Endothelial cell of umbilical vein (primary cell): ENCODE results near the gene SLCO3A1. TPM values are rescaled to one million over a fixed set of nuclear protein-coding genes. Genes with fewer than 3 reads are reported as not detected.

Experiments used
- BruUV-seq: library from RNA; stranded (reverse); fragments of 400-500 nt; replicated peaks from 2 replicates; lab custom pipeline; 2021; lab: Mats Ljungman, UMichigan
- CTCF ChIA-PET: fragments of 300-600, 350-600 bp; sonication (Branson Sonifier 250); formaldehyde crosslinking; loops from one replicate; lab custom pipeline; 2021; ENCODE audit warnings: antibody characterized with exemption, inconsistent platforms; lab: Charles Lee
- POLR2A ChIA-PET: fragments of 300-600, 350-600 bp; sonication (Branson Sonifier 250); formaldehyde crosslinking; loops from one replicate; lab custom pipeline; 2021; ENCODE audit warnings: antibody characterized with exemption, inconsistent platforms; lab: Charles Lee
- DNase-seq: peaks from one replicate; pipeline ENCODE4 v3.0.0-alpha.2; 2011; ENCODE audit warnings: low read depth, low spot score
- FAIRE-seq: peaks from 2 replicates; lab custom pipeline; 2011; peaks lifted over from hg19 to GRCh38; lab: Jason Lieb, UNC
- H2AFZ ChIP-seq: 2 replicates; pipeline ENCODE4 v1.6.0; 2012; ENCODE audit warnings: low read depth, low read length, control low read depth, inconsistent platforms
- H3K27ac ChIP-seq: 2 replicates; pipeline ENCODE4 v1.5.1; 2011; ENCODE audit warnings: low read depth, mild to moderate bottlenecking, control low read depth, low read length, moderate library complexity; ENCODE audit not compliant: insufficient read depth
- H3K27me3 ChIP-seq, 2 experiments: 2 replicates each; pipeline versions ENCODE4 v1.6.0 to v1.6.1; 2011; ENCODE audit warnings: low read length in 2 of 2, mixed read lengths in 1 of 2; ENCODE audit not compliant: control insufficient read depth in 2 of 2, insufficient read depth in 2 of 2
- H3K36me3 ChIP-seq, 2 experiments: 2 replicates in 1 of 2; 3 replicates in 1 of 2; pipeline ENCODE4 v1.5.1; 2011; ENCODE audit warnings: low read length in 2 of 2, mild to moderate bottlenecking in 1 of 2, moderate library complexity in 1 of 2; ENCODE audit not compliant: control insufficient read depth in 2 of 2, insufficient read depth in 2 of 2; ENCODE audit errors: extremely low read depth in 1 of 2
- H3K4me1 ChIP-seq: 3 replicates; pipeline ENCODE4 v1.5.1; 2011; ENCODE audit warnings: mild to moderate bottlenecking, low read length; ENCODE audit not compliant: control insufficient read depth, insufficient read depth; ENCODE audit errors: extremely low read depth
- H3K4me2 ChIP-seq: 2 replicates; pipeline ENCODE4 v1.6.1; 2011; ENCODE audit warnings: low read length, control low read depth, mixed read lengths; ENCODE audit not compliant: insufficient read depth
- H3K4me3 ChIP-seq, 3 experiments: fragments of 200-600 bp in 1 of 3; sonication (generic), shearing (Covaris generic) in 1 of 3; replicated peaks in 1 of 3; 2 replicates each; pipeline ENCODE4 v1.5.1; 2011 to 2016; ENCODE audit warnings: control low read depth in 3 of 3, low read length in 3 of 3, mild to moderate bottlenecking in 2 of 3, inconsistent platforms in 1 of 3, low read depth in 1 of 3, moderate library complexity in 1 of 3; ENCODE audit not compliant: insufficient read depth in 1 of 3
- H3K79me2 ChIP-seq: 2 replicates; pipeline ENCODE4 v1.6.0; 2012; ENCODE audit warnings: low read length, inconsistent platforms; ENCODE audit not compliant: control insufficient read depth, insufficient read depth
- H3K9ac ChIP-seq: replicated peaks from 2 replicates; pipeline ENCODE3; 2011; ENCODE audit warnings: low read length, control low read depth; ENCODE audit not compliant: insufficient read depth; ENCODE audit errors: extremely low read depth
- H3K9me1 ChIP-seq: replicated peaks from 3 replicates; pipeline ENCODE4 v1.6.0; 2011; ENCODE audit warnings: mild to moderate bottlenecking, low read length; ENCODE audit not compliant: control insufficient read depth, insufficient read depth; ENCODE audit errors: extremely low read depth
- H3K9me3 ChIP-seq: replicated peaks from 2 replicates; pipeline ENCODE4 v1.5.1; 2012; ENCODE audit warnings: low read length, inconsistent platforms; ENCODE audit not compliant: control insufficient read depth, insufficient read depth
- H4K20me1 ChIP-seq: replicated peaks from 2 replicates; pipeline ENCODE3; 2011; ENCODE audit warnings: mild to moderate bottlenecking, low read length; ENCODE audit not compliant: control insufficient read depth, insufficient read depth; ENCODE audit errors: extremely low read depth
- EZH2 ChIP-seq: IDR thresholded peaks from 2 replicates; pipeline ENCODE4 v1.6.1; 2012; ENCODE audit warnings: borderline replicate concordance, low read depth, mild to moderate bottlenecking, moderate library complexity, low read length, inconsistent platforms; ENCODE audit not compliant: severe bottlenecking
- FOS ChIP-seq: IDR thresholded peaks from 2 replicates; pipeline ENCODE4 v1.6.1; 2011; ENCODE audit warnings: mild to moderate bottlenecking, low read length, moderate library complexity, borderline replicate concordance; ENCODE audit not compliant: insufficient read depth
- GATA2 ChIP-seq: IDR thresholded peaks from 2 replicates; pipeline ENCODE4 v1.7.0; 2011; ENCODE audit warnings: low read depth, mild to moderate bottlenecking, moderate library complexity, mixed read lengths, low read length; ENCODE audit not compliant: insufficient read length, insufficient read depth
- JUN ChIP-seq: IDR thresholded peaks from 2 replicates; pipeline ENCODE4 v1.6.1; 2011; ENCODE audit warnings: borderline replicate concordance, low read depth; ENCODE audit not compliant: insufficient read length, insufficient read depth
- MYC ChIP-seq: IDR thresholded peaks from one replicate; pipeline ENCODE4 v1.6.1; 2011; ENCODE audit warnings: mild to moderate bottlenecking, low read depth, low read length
- POLR2A ChIP-seq: IDR thresholded peaks from 2 replicates; pipeline ENCODE4 v1.6.1; 2012; ENCODE audit warnings: low read depth, mild to moderate bottlenecking, control low read depth, low read length
- POLR2AphosphoS5 ChIP-seq: IDR thresholded peaks from 2 replicates; pipeline ENCODE4 v1.6.1; 2012; ENCODE audit warnings: low read depth, mild to moderate bottlenecking, control low read depth, low read length, moderate library complexity; ENCODE audit not compliant: insufficient read depth
- dilution Hi-C: fragments of 300-500 bp; cut with MboI; formaldehyde crosslinking; loops from one replicate; pipeline ENCODE4 v1.15.0; 2019; ENCODE audit warnings: low sequenced_read_pairs; ENCODE audit not compliant: extremely low pct_ligation_motif_present
- intact Hi-C: fragments of 100-400 bp; cut with micrococcal nuclease; formaldehyde crosslinking; loops from one replicate; pipeline ENCODE4 v1.10.0; 2022
- polyA plus RNA-seq, 4 experiments: library from polyadenylated mRNA; depleted of rRNA in 3 of 4; stranded (reverse) in 3 of 4; unstranded in 1 of 4; fragments of >200 nt; gene quantifications; 2 replicates each; pipeline versions ENCODE4 v1.2.1 to v1.2.3, GENCODE V29; 2011 to 2012; ENCODE audit warnings: missing spikeins in 1 of 4
- total RNA-seq: library from RNA; stranded (reverse); gene quantifications from 2 replicates; pipeline ENCODE4 v1.2.3, GENCODE V29; 2021
- TF ChIP-seq, protein P1 (sequence below): IDR thresholded peaks from 2 replicates; pipeline ENCODE4 v1.6.1; 2011; ENCODE audit not compliant: insufficient read depth, insufficient read length
- TF ChIP-seq, protein P2 (sequence below), 2 donors: IDR thresholded peaks; 1 replicate in 1 of 2; 2 replicates in 1 of 2; pipeline ENCODE4 v1.5.1; 2011; ENCODE audit warnings: low read length in 2 of 2, mild to moderate bottlenecking in 2 of 2, moderate library complexity in 2 of 2, control low read depth in 1 of 2, inconsistent platforms in 1 of 2, low read depth in 1 of 2; ENCODE audit not compliant: insufficient read depth in 1 of 2; ENCODE audit errors: extremely low read depth in 1 of 2

The SLCO3A1 gene
- total and polyA plus RNA-seq, 2 donors (not counting 3 experiments of a cell fraction or from before 2014, with no cell fraction given): 0.88 to 0.92 TPM

DNA sequence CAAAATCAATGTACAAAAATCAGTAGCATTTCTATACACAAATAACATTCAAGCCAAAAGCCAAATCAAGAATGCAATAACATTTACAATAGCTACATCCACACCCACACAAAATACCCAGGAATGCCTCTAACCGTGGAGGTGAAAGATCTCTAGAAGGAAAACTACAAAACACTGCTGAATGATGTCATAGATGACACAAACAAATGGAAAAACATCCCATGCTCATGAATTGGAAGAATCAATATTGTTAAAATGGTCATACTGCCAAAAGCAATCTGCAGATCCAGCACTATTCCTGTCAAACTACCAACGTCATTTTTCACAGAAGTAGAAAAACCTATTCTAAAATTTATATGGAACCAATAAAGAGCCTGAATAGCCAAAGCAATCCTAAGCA lies 143.7 kb downstream of the SLCO3A1 start:
- DNase-seq (no peak), FAIRE-seq (no peak)
- Histone ChIP-seq H3K27ac (no peak overlapping the region), H3K9ac (no peak overlapping the region), H3K79me2 (no peaks in the 10 kb centered on the region), H4K20me1 (no peaks in the 10 kb centered on the region), H3K9me3 (no peaks in the 10 kb centered on the region), H3K36me3 (no peaks in the 10 kb centered on the region), H3K4me2 (no peak overlapping the region), H3K4me1 (no peaks in the 10 kb centered on the region), H3K4me3 (no peak overlapping the region), H3K9me1 (no peaks in the 10 kb centered on the region), H2AFZ (no peak overlapping the region), H3K27me3 (no peaks in the 10 kb centered on the region)
- POLR2A ChIA-PET: no interaction called here
- TF ChIP-seq EZH2 (no peak), MYC (no peak), JUN (no peak), GATA2 (no peak), POLR2A (no peak), FOS (no peak), POLR2AphosphoS5 (no peak)
- TF ChIP-seq, protein P1, sequence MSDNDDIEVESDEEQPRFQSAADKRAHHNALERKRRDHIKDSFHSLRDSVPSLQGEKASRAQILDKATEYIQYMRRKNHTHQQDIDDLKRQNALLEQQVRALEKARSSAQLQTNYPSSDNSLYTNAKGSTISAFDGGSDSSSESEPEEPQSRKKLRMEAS: no peak
- TF ChIP-seq, protein P2, sequence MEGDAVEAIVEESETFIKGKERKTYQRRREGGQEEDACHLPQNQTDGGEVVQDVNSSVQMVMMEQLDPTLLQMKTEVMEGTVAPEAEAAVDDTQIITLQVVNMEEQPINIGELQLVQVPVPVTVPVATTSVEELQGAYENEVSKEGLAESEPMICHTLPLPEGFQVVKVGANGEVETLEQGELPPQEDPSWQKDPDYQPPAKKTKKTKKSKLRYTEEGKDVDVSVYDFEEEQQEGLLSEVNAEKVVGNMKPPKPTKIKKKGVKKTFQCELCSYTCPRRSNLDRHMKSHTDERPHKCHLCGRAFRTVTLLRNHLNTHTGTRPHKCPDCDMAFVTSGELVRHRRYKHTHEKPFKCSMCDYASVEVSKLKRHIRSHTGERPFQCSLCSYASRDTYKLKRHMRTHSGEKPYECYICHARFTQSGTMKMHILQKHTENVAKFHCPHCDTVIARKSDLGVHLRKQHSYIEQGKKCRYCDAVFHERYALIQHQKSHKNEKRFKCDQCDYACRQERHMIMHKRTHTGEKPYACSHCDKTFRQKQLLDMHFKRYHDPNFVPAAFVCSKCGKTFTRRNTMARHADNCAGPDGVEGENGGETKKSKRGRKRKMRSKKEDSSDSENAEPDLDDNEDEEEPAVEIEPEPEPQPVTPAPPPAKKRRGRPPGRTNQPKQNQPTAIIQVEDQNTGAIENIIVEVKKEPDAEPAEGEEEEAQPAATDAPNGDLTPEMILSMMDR (IDR thresholded peaks at IDR 0.05; ENCODE audit: extremely low read depth in 1 of 2, insufficient read depth in 1 of 2, low read depth in 1 of 2, low read length in 2 of 2): no peak
- dilution Hi-C loops: no loop called here
- CTCF ChIA-PET: no interaction called here
- no TSS peak for BruUV-seq
- intact Hi-C loops: no loop called here
